HEK293T (cell line): ENCODE data around the gene MED1.
"Not testable (repeated sequence)": the region's sequence is repeated elsewhere in the genome, so short reads cannot be mapped to it uniquely, and the experiment has no call there.

Experiments used
- CTCF ChIA-PET: fragments of 350-600 bp; formaldehyde crosslinking; extraction: SDS; loops from one replicate; lab custom pipeline; 2021; ENCODE audit warnings: antibody characterized with exemption, inconsistent platforms; lab: Yijun Ruan, JAX
- POLR2A ChIA-PET: fragments of 350-600 bp; formaldehyde crosslinking; extraction: SDS; loops from one replicate; lab custom pipeline; 2020; ENCODE audit warnings: antibody characterized with exemption, inconsistent platforms; lab: Yijun Ruan, JAX
- DNase-seq: peaks from one replicate; pipeline ENCODE4 v3.0.0; 2012; ENCODE audit warnings: mixed read lengths; ENCODE audit errors: extremely low spot score
- ARNT ChIP-seq: fragments of 450-650 bp; IDR thresholded peaks from 2 replicates; pipeline ENCODE4 v1.6.1; 2017; ENCODE audit warnings: mild to moderate bottlenecking
- BHLHE40 ChIP-seq: fragments of 450-650 bp; IDR thresholded peaks from 2 replicates; pipeline ENCODE4 v1.6.1; 2016; ENCODE audit warnings: mild to moderate bottlenecking, moderate library complexity, borderline replicate concordance
- CTBP1 ChIP-seq: fragments of 450-650 bp; IDR thresholded peaks from 2 replicates; pipeline ENCODE4 v1.6.1; 2016; ENCODE audit warnings: borderline replicate concordance
- ELF4 ChIP-seq: fragments of 450-650 bp; IDR thresholded peaks from 2 replicates; pipeline ENCODE4 v1.6.1; 2017; ENCODE audit warnings: antibody characterized with exemption
- FOXA1 ChIP-seq: fragments of 450-650 bp; IDR thresholded peaks from 2 replicates; pipeline ENCODE4 v1.6.1; 2016; ENCODE audit warnings: mild to moderate bottlenecking
- FOXK2 ChIP-seq: fragments of 450-650 bp; IDR thresholded peaks from 2 replicates; pipeline ENCODE4 v1.6.1; 2016; ENCODE audit warnings: mild to moderate bottlenecking
- FOXM1 ChIP-seq: fragments of 450-650 bp; IDR thresholded peaks from 2 replicates; pipeline ENCODE4 v1.6.1; 2017; ENCODE audit warnings: mild to moderate bottlenecking, borderline replicate concordance
- HDGF ChIP-seq: fragments of 450-650 bp; IDR thresholded peaks from 2 replicates; pipeline ENCODE4 v1.6.1; 2017; ENCODE audit warnings: antibody characterized with exemption, borderline replicate concordance
- L3MBTL2 ChIP-seq: fragments of 450-650 bp; conservative IDR thresholded peaks from 2 replicates; pipeline ENCODE4 v1.6.1; 2016; ENCODE audit warnings: mild to moderate bottlenecking
- LEF1 ChIP-seq: fragments of 450-650 bp; IDR thresholded peaks from 2 replicates; pipeline ENCODE4 v1.6.1; 2017; ENCODE audit warnings: mild to moderate bottlenecking, borderline replicate concordance
- NFRKB ChIP-seq: fragments of 450-650 bp; IDR thresholded peaks from 2 replicates; pipeline ENCODE4 v1.6.1; 2016; ENCODE audit warnings: mild to moderate bottlenecking, moderate library complexity
- PKNOX1 ChIP-seq: fragments of 450-650 bp; IDR thresholded peaks from 2 replicates; pipeline ENCODE4 v1.6.1; 2016
- SP1 ChIP-seq: fragments of 450-650 bp; IDR thresholded peaks from 2 replicates; pipeline ENCODE4 v1.6.1; 2017
- SUZ12 ChIP-seq: fragments of 450-650 bp; IDR thresholded peaks from 2 replicates; pipeline ENCODE4 v1.6.1; 2016; ENCODE audit warnings: mild to moderate bottlenecking
- TARDBP ChIP-seq: fragments of 450-650 bp; IDR thresholded peaks from 2 replicates; pipeline ENCODE4 v1.6.1; 2016
- ZNF384 ChIP-seq: fragments of 450-650 bp; IDR thresholded peaks from 2 replicates; pipeline ENCODE4 v1.6.1; 2016

The MED1 gene

GRCh38 chr17:39391448-39391847 lies 59.6 kb downstream of the MED1 start:
- POLR2A ChIA-PET, result no interaction called here
- DNase-seq, result no peak
- CTCF ChIA-PET, result interaction anchor here (0.6 to 1.1 kb wide), 3 partner anchors 17 to 147 kb away, joined by 3 to 6 read pairs (median 3); no protein-coding TSS in a partner anchor
- TF ChIP-seq SP1, result no peak
- TF ChIP-seq BHLHE40, result no peak
- no peak for TF ChIP-seq SUZ12

- TF ChIP-seq LEF1 (no peak), ELF4 (no peak), HDGF (no peak), SP1 (no peak), BHLHE40 (no peak), CTBP1 (no peak), TARDBP (no peak), ARNT (no peak), FOXM1 (no peak)
- DNase-seq, result no peak
- ChIA-PET CTCF (no interaction called here), POLR2A (interaction anchor here (1.1 kb wide), 1 partner anchor 16 kb away, joined by 4 read pairs; no protein-coding TSS in a partner anchor)
Observed at GRCh38 chr17:39385040-39385439, 66.0 kb downstream of the MED1 start.

- ChIA-PET POLR2A (no interaction called here), CTCF (no interaction called here)
- no peak for DNase-seq
- TF ChIP-seq TARDBP, result no peak
- TF ChIP-seq CTBP1, result no peak
- no peak for TF ChIP-seq ELF4
- TF ChIP-seq SP1, result no peak
- no peak for TF ChIP-seq ARNT
- TF ChIP-seq ZNF384, result no peak
- no peak for TF ChIP-seq FOXA1
- TF ChIP-seq PKNOX1, result no peak
- no peak for TF ChIP-seq SUZ12
- no peak for TF ChIP-seq FOXK2
- no peak for TF ChIP-seq FOXM1
- no peak for TF ChIP-seq NFRKB
- no peak for TF ChIP-seq L3MBTL2
Observed at GRCh38 chr17:39380144-39380543, 70.9 kb downstream of the MED1 start.

GRCh38 chr17:39376434-39376833 lies 74.6 kb downstream of the MED1 start:
- TF ChIP-seq HDGF, result no peak
- TF ChIP-seq NFRKB, result no peak
- TF ChIP-seq FOXM1, result no peak
- no peak for TF ChIP-seq FOXA1
- TF ChIP-seq SP1, result no peak
- no peak for TF ChIP-seq PKNOX1
- TF ChIP-seq FOXK2, result no peak
- DNase-seq, result no peak
- ChIA-PET POLR2A (interaction anchor here (0.7 kb wide), 1 partner anchor 25 kb away, joined by 3 read pairs; the partner anchor contains the start of gene FBXL20), CTCF (no interaction called here)

GRCh38 chr17:39367805-39368204 lies 83.3 kb downstream of the MED1 start:
- CTCF ChIA-PET, DNase-seq, POLR2A ChIA-PET: not testable (repeated sequence)

- DNase-seq, result no peak
- ChIA-PET CTCF (no interaction called here), POLR2A (interaction anchor here (1.0 kb wide), 2 partner anchors 11 to 166 kb away, joined by 3 to 5 read pairs; partner anchors contain the start of gene RPL19)
- TF ChIP-seq LEF1 (no peak), FOXM1 (no peak), FOXA1 (no peak), CTBP1 (no peak), L3MBTL2 (no peak), FOXK2 (no peak), ARNT (no peak), ELF4 (no peak), NFRKB (no peak), ZNF384 (no peak), SUZ12 (no peak), BHLHE40 (no peak), HDGF (no peak), SP1 (no peak), PKNOX1 (no peak), TARDBP (no peak)
Observed at GRCh38 chr17:39365872-39366271, 85.2 kb downstream of the MED1 start.

GRCh38 chr17:39365242-39365641 lies 85.8 kb downstream of the MED1 start:
- TF ChIP-seq PKNOX1 (no peak), SUZ12 (no peak), L3MBTL2 (no peak), FOXM1 (no peak), BHLHE40 (no peak), FOXK2 (no peak), TARDBP (no peak), ELF4 (no peak), CTBP1 (no peak)
- ChIA-PET CTCF (no interaction called here), POLR2A (no interaction called here)
- DNase-seq, result no peak
